Stimulated activated CD4-positive, alpha-beta T cell treated with anti-CD3 and anti-CD28 coated beads, Interleukin-1b, Interleukin-23, amount 100 ng/mL, for 48 hours (primary cell): ENCODE results near the gene RHO.

Experiments used
- DNase-seq: peaks from one replicate; pipeline ENCODE4 v3.0.0-alpha.2; 2020

The RHO gene

DNA sequence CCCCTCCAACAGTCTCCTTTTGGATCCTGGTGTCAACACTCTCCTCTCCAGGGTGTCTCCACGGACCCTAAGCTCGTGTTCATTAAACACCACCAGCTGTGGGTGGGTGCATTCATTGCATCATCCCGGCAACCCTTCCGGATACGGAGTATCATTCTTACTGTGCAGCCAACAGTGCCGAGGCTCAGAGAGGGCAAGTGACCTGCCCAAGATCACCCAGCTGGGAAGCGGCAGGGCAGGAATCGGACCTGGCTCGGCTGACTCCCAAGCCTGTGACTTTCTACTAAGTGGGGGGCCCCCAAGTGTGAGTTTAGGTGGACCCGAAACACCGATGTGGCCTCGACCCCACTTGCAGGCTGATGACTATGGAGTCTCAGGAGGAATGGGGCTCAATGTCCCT, 34.9 kb downstream of the RHO start:
- no peak for DNase-seq

GRCh38 chr3:129563850-129564535, 35.6 kb downstream of the RHO start:
- no peak for DNase-seq

DNA sequence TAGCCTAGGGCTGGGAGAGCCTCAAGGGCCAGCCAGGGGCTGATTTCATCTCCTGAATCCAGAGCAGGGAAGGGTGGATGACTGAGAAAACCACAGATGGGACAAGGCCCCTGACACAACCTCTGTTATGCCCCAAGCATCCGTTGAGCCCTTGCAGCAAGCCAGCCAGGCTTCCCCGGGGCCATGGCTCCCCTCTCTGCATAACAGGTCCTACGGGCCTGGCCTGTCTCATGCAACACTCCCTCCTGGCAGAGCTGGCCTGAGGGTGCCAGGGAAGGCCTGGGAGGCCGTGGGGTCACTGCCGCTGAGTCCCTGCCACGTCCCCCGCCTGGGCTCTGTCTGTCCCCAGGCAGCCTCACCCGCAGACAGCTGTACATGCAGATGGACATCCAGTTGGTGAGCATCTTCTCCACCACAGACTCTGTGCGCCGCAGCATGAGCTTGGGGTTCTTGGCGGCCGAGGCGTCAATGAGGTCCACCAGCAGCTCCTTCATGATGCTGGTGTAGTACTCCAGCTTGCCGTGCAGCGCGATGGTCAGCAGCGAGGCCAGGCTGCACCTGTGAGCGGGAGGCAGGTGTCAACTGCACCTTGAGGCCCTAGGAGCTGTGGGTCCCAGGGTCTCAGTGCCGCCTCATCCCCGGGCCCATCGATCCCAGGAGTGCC, 36.7 kb downstream of the RHO start:
- no peak for DNase-seq

GRCh38 chr3:129565902-129566301, 37.5 kb downstream of the RHO start:
- no peak for DNase-seq

GRCh38 chr3:129567176-129567705, 38.8 kb downstream of the RHO start:
- DNase-seq: no peak

DNA sequence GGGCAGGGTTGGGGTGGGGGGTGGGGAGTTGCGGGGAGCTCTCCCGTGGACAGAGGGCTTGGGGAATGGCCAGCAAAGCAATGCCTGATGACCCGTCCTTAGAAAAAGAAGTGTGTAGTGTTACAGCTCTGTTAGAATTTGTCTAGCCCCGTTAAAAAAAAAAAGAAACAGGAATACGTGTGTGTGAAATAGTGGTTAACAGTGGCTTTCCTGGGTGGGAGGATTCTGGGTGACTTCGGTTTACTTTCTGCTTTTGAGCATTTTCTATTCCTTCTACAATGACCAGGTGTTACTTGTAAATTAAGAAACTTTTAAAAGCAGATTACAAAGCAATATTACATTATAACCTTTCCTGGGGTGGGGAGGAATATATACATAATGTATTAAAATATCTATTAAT, 39.5 kb downstream of the RHO start:
- no peak for DNase-seq

- DNase-seq: no peak
Observed at GRCh38 chr3:129569856-129570255, 41.4 kb downstream of the RHO start.

GRCh38 chr3:129571605-129572547, 43.4 kb downstream of the RHO start:
- DNase-seq: no peak

- DNase-seq: no peak
Observed at GRCh38 chr3:129572603-129573002, 44.2 kb downstream of the RHO start.

GRCh38 chr3:129573493-129573892, 45.1 kb downstream of the RHO start:
- no peak for DNase-seq

DNA sequence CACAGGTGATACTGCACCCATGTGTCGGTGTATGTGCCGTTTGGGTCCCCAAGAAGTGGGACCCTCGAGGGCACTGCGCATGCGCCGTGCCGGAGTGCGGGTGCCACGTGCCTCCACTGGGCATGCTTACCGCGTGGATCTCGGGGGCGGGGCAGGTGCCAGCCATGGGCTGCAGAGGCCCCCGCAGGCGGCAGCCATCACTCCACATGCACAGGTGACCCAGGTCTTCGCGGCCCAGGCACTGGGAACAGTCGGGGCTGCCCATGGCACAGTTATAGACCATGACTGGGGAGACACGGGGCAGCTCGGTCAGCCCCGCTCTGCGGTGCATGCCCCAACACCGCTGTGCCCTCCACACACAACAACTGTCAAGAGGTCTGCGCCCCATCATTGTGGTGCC, 45.8 kb downstream of the RHO start:
- DNase-seq: no peak

GRCh38 chr3:129575233-129575996, 47.0 kb downstream of the RHO start:
- DNase-seq: no peak

GRCh38 chr3:129575997-129576384, 47.6 kb downstream of the RHO start:
- no peak for DNase-seq

GRCh38 chr3:129576514-129577352, 48.3 kb downstream of the RHO start:
- peak; percentile 34 for DNase-seq

DNA sequence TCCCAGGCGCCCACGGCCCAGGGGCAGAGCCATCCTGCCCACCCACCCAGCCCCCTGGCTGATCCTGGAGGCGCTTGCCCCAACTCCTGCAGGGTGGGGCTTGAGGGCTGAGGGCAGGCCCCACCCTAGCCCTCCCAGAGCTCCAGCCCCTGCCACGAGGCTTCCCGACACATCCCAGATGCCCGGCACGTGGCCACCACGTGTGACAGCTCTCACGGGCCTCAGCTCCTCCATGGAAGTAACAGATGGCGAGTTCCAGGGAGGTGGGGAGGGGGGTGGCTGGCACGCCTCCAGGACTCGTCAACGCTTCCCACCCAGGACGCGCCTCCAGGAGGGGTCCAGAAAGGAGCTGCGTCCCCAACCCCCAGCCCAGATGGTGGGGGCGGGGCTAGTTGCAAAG, 48.9 kb downstream of the RHO start:
- no peak for DNase-seq

GRCh38 chr3:129577925-129578786, 49.7 kb downstream of the RHO start:
- no peak for DNase-seq

GRCh38 chr3:129579991-129580390, 51.6 kb downstream of the RHO start:
- DNase-seq: no peak

DNA sequence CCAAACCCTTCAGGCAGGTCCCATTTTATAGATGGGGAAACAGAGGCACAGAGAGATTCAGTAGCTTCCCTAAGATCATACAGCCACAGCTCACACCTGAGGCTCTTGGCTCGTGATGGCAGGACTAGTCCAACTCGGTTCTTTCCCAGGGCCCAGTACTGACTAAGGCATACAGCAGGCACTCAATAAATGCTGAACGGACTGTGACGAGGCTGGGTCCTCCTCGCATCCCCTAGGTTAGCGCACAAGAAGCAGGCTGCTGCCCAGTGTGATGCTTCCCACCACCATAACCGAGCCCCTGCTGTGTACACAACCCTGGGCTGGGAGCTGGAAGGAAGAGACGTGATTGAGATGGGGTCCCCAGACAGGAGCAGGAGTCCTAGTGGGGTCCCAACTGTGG, 53.2 kb downstream of the RHO start:
- DNase-seq: no peak

GRCh38 chr3:129582799-129583198, 54.4 kb downstream of the RHO start:
- no peak for DNase-seq

DNA sequence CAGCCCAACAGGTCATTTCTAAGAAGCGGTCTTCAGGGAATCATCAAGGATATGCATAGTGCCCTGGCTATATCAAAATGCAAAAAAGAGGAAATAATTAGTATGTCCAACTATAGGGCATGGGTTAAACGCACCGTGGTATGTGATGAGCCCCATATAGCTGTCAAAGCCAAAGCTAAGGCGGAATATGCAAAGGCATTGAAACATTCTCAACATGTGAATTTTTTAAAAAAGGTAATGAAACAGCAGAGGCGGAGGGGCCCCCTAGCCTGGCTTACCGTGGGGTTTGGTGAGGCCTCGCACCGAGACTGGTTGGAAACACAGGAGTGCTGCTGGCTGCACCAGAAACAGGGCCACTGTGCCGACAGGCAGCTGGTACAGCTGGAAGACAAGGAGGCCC, 54.9 kb downstream of the RHO start:
- no peak for DNase-seq

- no peak for DNase-seq
Observed at GRCh38 chr3:129584631-129585030, 56.2 kb downstream of the RHO start.
